ENCODE results near the gene PXK.

- TF ChIP-seq, protein P1, sequence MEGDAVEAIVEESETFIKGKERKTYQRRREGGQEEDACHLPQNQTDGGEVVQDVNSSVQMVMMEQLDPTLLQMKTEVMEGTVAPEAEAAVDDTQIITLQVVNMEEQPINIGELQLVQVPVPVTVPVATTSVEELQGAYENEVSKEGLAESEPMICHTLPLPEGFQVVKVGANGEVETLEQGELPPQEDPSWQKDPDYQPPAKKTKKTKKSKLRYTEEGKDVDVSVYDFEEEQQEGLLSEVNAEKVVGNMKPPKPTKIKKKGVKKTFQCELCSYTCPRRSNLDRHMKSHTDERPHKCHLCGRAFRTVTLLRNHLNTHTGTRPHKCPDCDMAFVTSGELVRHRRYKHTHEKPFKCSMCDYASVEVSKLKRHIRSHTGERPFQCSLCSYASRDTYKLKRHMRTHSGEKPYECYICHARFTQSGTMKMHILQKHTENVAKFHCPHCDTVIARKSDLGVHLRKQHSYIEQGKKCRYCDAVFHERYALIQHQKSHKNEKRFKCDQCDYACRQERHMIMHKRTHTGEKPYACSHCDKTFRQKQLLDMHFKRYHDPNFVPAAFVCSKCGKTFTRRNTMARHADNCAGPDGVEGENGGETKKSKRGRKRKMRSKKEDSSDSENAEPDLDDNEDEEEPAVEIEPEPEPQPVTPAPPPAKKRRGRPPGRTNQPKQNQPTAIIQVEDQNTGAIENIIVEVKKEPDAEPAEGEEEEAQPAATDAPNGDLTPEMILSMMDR (tag by site-specific recombination; IDR thresholded peaks at IDR 0.05): no peak
- TF ChIP-seq, protein P2, sequence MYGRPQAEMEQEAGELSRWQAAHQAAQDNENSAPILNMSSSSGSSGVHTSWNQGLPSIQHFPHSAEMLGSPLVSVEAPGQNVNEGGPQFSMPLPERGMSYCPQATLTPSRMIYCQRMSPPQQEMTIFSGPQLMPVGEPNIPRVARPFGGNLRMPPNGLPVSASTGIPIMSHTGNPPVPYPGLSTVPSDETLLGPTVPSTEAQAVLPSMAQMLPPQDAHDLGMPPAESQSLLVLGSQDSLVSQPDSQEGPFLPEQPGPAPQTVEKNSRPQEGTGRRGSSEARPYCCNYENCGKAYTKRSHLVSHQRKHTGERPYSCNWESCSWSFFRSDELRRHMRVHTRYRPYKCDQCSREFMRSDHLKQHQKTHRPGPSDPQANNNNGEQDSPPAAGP (tag by site-specific recombination; IDR thresholded peaks at IDR 0.05): no peak
- TF ChIP-seq GLIS1 (tag by site-specific recombination; IDR thresholded peaks at IDR 0.05) (no peak), ZFP41 (tag by site-specific recombination; IDR thresholded peaks at IDR 0.05; ENCODE audit: borderline replicate concordance) (no peak), ZNF274 (IDR thresholded peaks at IDR 0.05; ENCODE audit: low read length) (no peak), ZNF274 (tag by site-specific recombination; IDR thresholded peaks at IDR 0.05; ENCODE audit: borderline replicate concordance) (no peak), TSHZ1 (tag by site-specific recombination; IDR thresholded peaks at IDR 0.05; ENCODE audit: borderline replicate concordance) (no peak), ZNF140 (tag by site-specific recombination; IDR thresholded peaks at IDR 0.05) (no peak), ZNF777 (tag by site-specific recombination; IDR thresholded peaks at IDR 0.05; ENCODE audit: borderline replicate concordance) (no peak), GLI4 (tag by site-specific recombination; IDR thresholded peaks at IDR 0.05) (no peak), ZNF16 (tag by site-specific recombination; IDR thresholded peaks at IDR 0.05; ENCODE audit: low read depth) (no peak)
- TF ChIP-seq, protein P3, sequence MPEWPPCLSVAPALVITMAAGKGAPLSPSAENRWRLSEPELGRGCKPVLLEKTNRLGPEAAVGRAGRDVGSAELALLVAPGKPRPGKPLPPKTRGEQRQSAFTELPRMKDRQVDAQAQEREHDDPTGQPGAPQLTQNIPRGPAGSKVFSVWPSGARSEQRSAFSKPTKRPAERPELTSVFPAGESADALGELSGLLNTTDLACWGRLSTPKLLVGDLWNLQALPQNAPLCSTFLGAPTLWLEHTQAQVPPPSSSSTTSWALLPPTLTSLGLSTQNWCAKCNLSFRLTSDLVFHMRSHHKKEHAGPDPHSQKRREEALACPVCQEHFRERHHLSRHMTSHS (tag by site-specific recombination; IDR thresholded peaks at IDR 0.05): no peak
These were observed 8.0 kb downstream of the PXK start for GRCh38 chr3:58340594-58341244.

Measured in HEK293 (cell line).